Breast epithelium (tissue), 4 donors: ENCODE results near the gene MDGA2. TPM values are rescaled to one million over a fixed set of nuclear protein-coding genes. Genes with fewer than 3 reads are reported as not detected.
"Not testable (repeated sequence)": the region's sequence is repeated elsewhere in the genome, so short reads cannot be mapped to it uniquely, and the experiment has no call there.

Experiments used
- DNase-seq, 2 donors: peaks; one replicate each; pipeline ENCODE4 v3.0.0-alpha.2; 2019; ENCODE audit warnings: low spot score in 2 of 2
- H3K27ac ChIP-seq, 2 donors: fragments of 200-600 bp; sonication (generic) in 1 of 2; one replicate each; pipeline ENCODE4 v1.5.1; 2016 to 2019; ENCODE audit warnings: mild to moderate bottlenecking in 1 of 2
- H3K27me3 ChIP-seq, 2 donors: fragments of 200-600 bp; sonication (generic) in 1 of 2; one replicate each; pipeline versions ENCODE4 v1.5.1 to v1.6.0; 2017 to 2019; ENCODE audit warnings: control low read depth in 1 of 2, mild to moderate bottlenecking in 1 of 2
- H3K36me3 ChIP-seq: fragments of 200-600 bp; one replicate; pipeline ENCODE4 v1.5.1; 2019
- H3K4me1 ChIP-seq, 2 donors: fragments of 200-600 bp; sonication (generic); one replicate each; pipeline ENCODE4 v1.5.1; 2016 to 2019; ENCODE audit warnings: control low read depth in 1 of 2
- H3K4me3 ChIP-seq, 3 donors: fragments of 200-600 bp; sonication (generic); 1 replicate in 2 of 3; 2 replicates in 1 of 3; pipeline ENCODE4 v1.5.1; 2016 to 2019; ENCODE audit warnings: mild to moderate bottlenecking in 3 of 3, moderate library complexity in 2 of 3
- H3K9me3 ChIP-seq, 2 donors: fragments of 200-600 bp; sonication (generic) in 1 of 2; one replicate each; pipeline ENCODE4 v1.5.1; 2016 to 2019; ENCODE audit warnings: control low read depth in 1 of 2
- CTCF ChIP-seq, 3 donors: fragments of 450-650 bp; IDR thresholded peaks; one replicate each; pipeline ENCODE4 v1.5.1; 2016 to 2017; ENCODE audit warnings: antibody characterized with exemption in 3 of 3, mild to moderate bottlenecking in 3 of 3, moderate library complexity in 3 of 3
- POLR2A ChIP-seq: fragments of 450-650 bp; IDR thresholded peaks from one replicate; pipeline ENCODE4 v1.6.1; 2016; ENCODE audit warnings: antibody characterized with exemption, mild to moderate bottlenecking, moderate library complexity
- POLR2AphosphoS5 ChIP-seq, 3 donors: sonication (generic); formaldehyde crosslinking; IDR thresholded peaks; one replicate each; pipeline ENCODE4 v1.6.1; 2017; ENCODE audit warnings: antibody characterized with exemption in 3 of 3
- intact Hi-C: fragments of 100-400 bp; cut with DNase I; formaldehyde crosslinking; loops from one replicate; pipeline ENCODE4 v1.15.1; 2023; ENCODE audit warnings: low total_unique reads
- total RNA-seq, 3 donors: library from RNA; depleted of rRNA; stranded (reverse); fragments of >200 nt; gene quantifications; one replicate each; pipeline ENCODE4 v1.1.0, GENCODE V29; 2016

Gene MDGA2
- total RNA-seq, 3 donors from 2014 or later: not detected

GRCh38 chr14:47191700-47192099 is 483.7 kb downstream of the MDGA2 start:
- no peak for TF ChIP-seq POLR2AphosphoS5 (IDR thresholded peaks at IDR 0.05)
- no peak for TF ChIP-seq POLR2A
- TF ChIP-seq CTCF (IDR thresholded peaks at IDR 0.05): no peak
- Histone ChIP-seq H3K27me3 (no peaks in the 10 kb centered on the region), H3K9me3 (no peaks in the 10 kb centered on the region), H3K4me3 (no peak overlapping the region), H3K4me1 (no peaks in the 10 kb centered on the region), H3K36me3 (no peaks in the 10 kb centered on the region), H3K27ac (no peak overlapping the region)
- no peak for DNase-seq
- intact Hi-C loops: no loop called here

GRCh38 chr14:47189911-47190484 is 485.4 kb downstream of the MDGA2 start:
- DNase-seq: no peak
- Histone ChIP-seq H3K36me3 (no peaks in the 10 kb centered on the region), H3K4me1 (no peaks in the 10 kb centered on the region), H3K27me3 (no peaks in the 10 kb centered on the region), H3K27ac (no peak overlapping the region), H3K4me3 (no peak overlapping the region), H3K9me3 (no peaks in the 10 kb centered on the region)
- intact Hi-C loops: no loop called here
- TF ChIP-seq POLR2A (no peak), POLR2AphosphoS5 (IDR thresholded peaks at IDR 0.05) (no peak), CTCF (IDR thresholded peaks at IDR 0.05) (no peak)

- intact Hi-C loops: no loop called here
- H3K27me3 ChIP-seq: no peaks in the 10 kb centered on the region
- H3K36me3 ChIP-seq: no peaks in the 10 kb centered on the region
- TF ChIP-seq POLR2A (no peak), POLR2AphosphoS5 (IDR thresholded peaks at IDR 0.05) (no peak), CTCF (IDR thresholded peaks at IDR 0.05) (no peak)
- no peak overlapping the region for H3K27ac ChIP-seq
- no peak overlapping the region for H3K4me3 ChIP-seq
- no peaks in the 10 kb centered on the region for H3K4me1 ChIP-seq
- H3K9me3 ChIP-seq: no peaks in the 10 kb centered on the region
- DNase-seq: no peak
Observed at GRCh38 chr14:47186486-47186885, 488.9 kb downstream of the MDGA2 start.

- H3K36me3 ChIP-seq: no peaks in the 10 kb centered on the region
- H3K4me3 ChIP-seq: no peak overlapping the region
- H3K27ac ChIP-seq: no peak overlapping the region
- TF ChIP-seq CTCF (IDR thresholded peaks at IDR 0.05) (no peak), POLR2AphosphoS5 (IDR thresholded peaks at IDR 0.05) (no peak), POLR2A (no peak)
- intact Hi-C loops: no loop called here
- no peak for DNase-seq
- no peaks in the 10 kb centered on the region for H3K4me1 ChIP-seq
- peaks cover 0 to 3% of the 10 kb centered on the region in 2 donors for H3K9me3 ChIP-seq
- H3K27me3 ChIP-seq: no peaks in the 10 kb centered on the region
Observed at GRCh38 chr14:47179906-47180305, 495.5 kb downstream of the MDGA2 start.

- H3K27me3 ChIP-seq, H3K9me3 ChIP-seq, intact Hi-C loops, H3K36me3 ChIP-seq, DNase-seq, H3K4me1 ChIP-seq, H3K27ac ChIP-seq, H3K4me3 ChIP-seq: not testable (repeated sequence)
Observed at GRCh38 chr14:47171896-47172295, 503.5 kb downstream of the MDGA2 start.

GRCh38 chr14:47167402-47167801 is 508.0 kb downstream of the MDGA2 start:
- H3K4me1 ChIP-seq: no peaks in the 10 kb centered on the region
- no peak for DNase-seq
- no peaks in the 10 kb centered on the region for H3K9me3 ChIP-seq

More at GRCh38 chr14:47167402-47167801, 508.0 kb downstream of the MDGA2 start:
- H3K4me3 ChIP-seq: no peak overlapping the region
- H3K36me3 ChIP-seq: no peaks in the 10 kb centered on the region
- H3K27me3 ChIP-seq: no peaks in the 10 kb centered on the region
- no peak overlapping the region for H3K27ac ChIP-seq
- intact Hi-C loops: no loop called here
- TF ChIP-seq POLR2A: no peak
- TF ChIP-seq CTCF (IDR thresholded peaks at IDR 0.05): no peak
- TF ChIP-seq POLR2AphosphoS5 (IDR thresholded peaks at IDR 0.05): no peak
